Measurements from ENCODE around the gene ABCA7. TPM values are rescaled to one million over a fixed set of nuclear protein-coding genes. Genes with fewer than 3 reads are reported as not detected.

ABCA7 gene
- total and polyA plus RNA-seq, 2 of the 13 experiments (the other 11 are each of a cell fraction or from before 2014, with no cell fraction given): 4.4 to 32.4 TPM

DNA sequence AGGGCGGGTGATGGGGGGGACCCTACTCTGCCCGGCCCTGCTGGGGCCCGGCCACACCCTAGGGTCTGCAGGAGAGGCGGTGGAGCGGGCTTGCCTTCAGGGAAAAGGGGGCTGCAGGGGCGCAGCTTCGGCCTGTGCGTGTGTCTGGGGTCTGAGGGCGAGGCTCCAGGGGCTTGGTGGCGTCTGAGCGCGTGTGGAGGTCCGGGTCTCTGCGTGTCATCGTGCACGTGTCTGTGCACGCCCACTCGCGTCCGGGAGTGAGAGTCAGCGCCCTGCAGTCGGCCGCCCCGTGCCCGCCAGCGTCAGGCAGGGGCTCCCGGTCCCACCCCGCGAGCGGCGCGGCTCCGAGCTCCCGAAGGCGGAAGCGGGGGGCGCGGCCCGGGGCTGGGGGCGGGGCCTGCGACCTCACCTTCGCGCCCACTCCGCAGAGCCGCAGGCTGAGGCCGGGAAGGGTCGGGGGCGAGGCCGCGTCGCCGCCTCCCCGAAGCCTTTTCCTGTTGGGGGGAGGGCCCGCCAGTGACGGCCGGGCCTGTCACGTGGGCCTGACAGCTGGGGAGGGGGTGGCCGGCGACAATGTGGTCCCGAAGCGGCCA lies 26.9 kb downstream of the ABCA7 start, which contains the start of gene ARHGAP45 (continued):
- no peak for TF ChIP-seq GTF2F1 (IDR thresholded peaks at IDR 0.05; ENCODE audit: low read length)
- TF ChIP-seq, protein P1, sequence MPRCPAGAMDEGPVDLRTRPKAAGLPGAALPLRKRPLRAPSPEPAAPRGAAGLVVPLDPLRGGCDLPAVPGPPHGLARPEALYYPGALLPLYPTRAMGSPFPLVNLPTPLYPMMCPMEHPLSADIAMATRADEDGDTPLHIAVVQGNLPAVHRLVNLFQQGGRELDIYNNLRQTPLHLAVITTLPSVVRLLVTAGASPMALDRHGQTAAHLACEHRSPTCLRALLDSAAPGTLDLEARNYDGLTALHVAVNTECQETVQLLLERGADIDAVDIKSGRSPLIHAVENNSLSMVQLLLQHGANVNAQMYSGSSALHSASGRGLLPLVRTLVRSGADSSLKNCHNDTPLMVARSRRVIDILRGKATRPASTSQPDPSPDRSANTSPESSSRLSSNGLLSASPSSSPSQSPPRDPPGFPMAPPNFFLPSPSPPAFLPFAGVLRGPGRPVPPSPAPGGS (CRISPR knock-in tag; IDR thresholded peaks at IDR 0.05): no peak
- TF ChIP-seq ZNF230 (CRISPR knock-in tag; IDR thresholded peaks at IDR 0.05): 0 out of 2 replicates have a peak, but pooled peaks have one; percentile 35
- TF ChIP-seq ZNF777 (CRISPR knock-in tag; IDR thresholded peaks at IDR 0.05): peak; percentile 24; the same call in 1 of the 2 replicates
- TF ChIP-seq, protein P2, sequence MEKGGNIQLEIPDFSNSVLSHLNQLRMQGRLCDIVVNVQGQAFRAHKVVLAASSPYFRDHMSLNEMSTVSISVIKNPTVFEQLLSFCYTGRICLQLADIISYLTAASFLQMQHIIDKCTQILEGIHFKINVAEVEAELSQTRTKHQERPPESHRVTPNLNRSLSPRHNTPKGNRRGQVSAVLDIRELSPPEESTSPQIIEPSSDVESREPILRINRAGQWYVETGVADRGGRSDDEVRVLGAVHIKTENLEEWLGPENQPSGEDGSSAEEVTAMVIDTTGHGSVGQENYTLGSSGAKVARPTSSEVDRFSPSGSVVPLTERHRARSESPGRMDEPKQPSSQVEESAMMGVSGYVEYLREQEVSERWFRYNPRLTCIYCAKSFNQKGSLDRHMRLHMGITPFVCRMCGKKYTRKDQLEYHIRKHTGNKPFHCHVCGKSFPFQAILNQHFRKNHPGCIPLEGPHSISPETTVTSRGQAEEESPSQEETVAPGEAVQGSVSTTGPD (CRISPR knock-in tag; IDR thresholded peaks at IDR 0.05): no peak
- no peak for TF ChIP-seq ZSCAN29 (CRISPR knock-in tag; conservative IDR thresholded peaks at IDR 0.05)
- TF ChIP-seq KDM2A (CRISPR knock-in tag; IDR thresholded peaks at IDR 0.05; ENCODE audit: borderline replicate concordance, low read depth): peak; percentile 21; the same call in 1 of the 2 replicates
- TF ChIP-seq MED13 (CRISPR knock-in tag; IDR thresholded peaks at IDR 0.05): no peak
- no peak for TF ChIP-seq ZNF572 (CRISPR knock-in tag; IDR thresholded peaks at IDR 0.05)
- no peak for TF ChIP-seq ZSCAN25 (CRISPR knock-in tag; IDR thresholded peaks at IDR 0.05)
- TF ChIP-seq SRY (CRISPR knock-in tag; IDR thresholded peaks at IDR 0.05): peak; percentile 72; the same call in 1 of the 2 replicates
- no peak; the same call in 1 of the 2 replicates for TF ChIP-seq KMT2B (CRISPR knock-in tag; IDR thresholded peaks at IDR 0.05)
- TF ChIP-seq ZNF501 (CRISPR knock-in tag; IDR thresholded peaks at IDR 0.05): peak; percentile 27; the same call in 1 of the 2 replicates
- peak; percentile 72; the same call in 1 of the 2 replicates for TF ChIP-seq ELF3 (CRISPR knock-in tag; IDR thresholded peaks at IDR 0.05)
- no peak for TF ChIP-seq ZNF674 (CRISPR knock-in tag; IDR thresholded peaks at IDR 0.05; ENCODE audit: low read depth)
- TF ChIP-seq SOX6 (IDR thresholded peaks at IDR 0.05): no peak
- no peak for TF ChIP-seq SOX6 (CRISPR knock-in tag; IDR thresholded peaks at IDR 0.05)
- no peak for TF ChIP-seq NCOA2 (CRISPR knock-in tag; IDR thresholded peaks at IDR 0.05)
- no peak for TF ChIP-seq NBN (conservative IDR thresholded peaks at IDR 0.05)
- TF ChIP-seq ZNF567 (CRISPR knock-in tag; IDR thresholded peaks at IDR 0.05; ENCODE audit: borderline replicate concordance): 0 out of 2 replicates have a peak, but pooled peaks have one; percentile 33
- TF ChIP-seq, protein P3, sequence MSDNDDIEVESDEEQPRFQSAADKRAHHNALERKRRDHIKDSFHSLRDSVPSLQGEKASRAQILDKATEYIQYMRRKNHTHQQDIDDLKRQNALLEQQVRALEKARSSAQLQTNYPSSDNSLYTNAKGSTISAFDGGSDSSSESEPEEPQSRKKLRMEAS (IDR thresholded peaks at IDR 0.05): peak; percentile 66
- peak; percentile 14; the same call in 1 of the 2 replicates for TF ChIP-seq ATF7-NPFF (CRISPR knock-in tag; IDR thresholded peaks at IDR 0.05; ENCODE audit: low read depth)
- TF ChIP-seq ZNF660 (CRISPR knock-in tag; IDR thresholded peaks at IDR 0.05; ENCODE audit: borderline replicate concordance, low read depth): no peak
- TF ChIP-seq, protein P4, sequence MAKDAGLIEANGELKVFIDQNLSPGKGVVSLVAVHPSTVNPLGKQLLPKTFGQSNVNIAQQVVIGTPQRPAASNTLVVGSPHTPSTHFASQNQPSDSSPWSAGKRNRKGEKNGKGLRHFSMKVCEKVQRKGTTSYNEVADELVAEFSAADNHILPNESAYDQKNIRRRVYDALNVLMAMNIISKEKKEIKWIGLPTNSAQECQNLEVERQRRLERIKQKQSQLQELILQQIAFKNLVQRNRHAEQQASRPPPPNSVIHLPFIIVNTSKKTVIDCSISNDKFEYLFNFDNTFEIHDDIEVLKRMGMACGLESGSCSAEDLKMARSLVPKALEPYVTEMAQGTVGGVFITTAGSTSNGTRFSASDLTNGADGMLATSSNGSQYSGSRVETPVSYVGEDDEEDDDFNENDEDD (CRISPR knock-in tag; IDR thresholded peaks at IDR 0.05; ENCODE audit: borderline replicate concordance): no peak
- TF ChIP-seq FOXA3 (CRISPR knock-in tag; IDR thresholded peaks at IDR 0.05): no peak

All from HepG2 (cell line).